ENCODE data around the gene CEPT1.
A peak's percentile ranks its signal among the peaks of the same experiment; 100 is the strongest.
"Not testable (repeated sequence)": the region's sequence is repeated elsewhere in the genome, so short reads cannot be mapped to it uniquely, and the experiment has no call there.

CEPT1 gene

DNA sequence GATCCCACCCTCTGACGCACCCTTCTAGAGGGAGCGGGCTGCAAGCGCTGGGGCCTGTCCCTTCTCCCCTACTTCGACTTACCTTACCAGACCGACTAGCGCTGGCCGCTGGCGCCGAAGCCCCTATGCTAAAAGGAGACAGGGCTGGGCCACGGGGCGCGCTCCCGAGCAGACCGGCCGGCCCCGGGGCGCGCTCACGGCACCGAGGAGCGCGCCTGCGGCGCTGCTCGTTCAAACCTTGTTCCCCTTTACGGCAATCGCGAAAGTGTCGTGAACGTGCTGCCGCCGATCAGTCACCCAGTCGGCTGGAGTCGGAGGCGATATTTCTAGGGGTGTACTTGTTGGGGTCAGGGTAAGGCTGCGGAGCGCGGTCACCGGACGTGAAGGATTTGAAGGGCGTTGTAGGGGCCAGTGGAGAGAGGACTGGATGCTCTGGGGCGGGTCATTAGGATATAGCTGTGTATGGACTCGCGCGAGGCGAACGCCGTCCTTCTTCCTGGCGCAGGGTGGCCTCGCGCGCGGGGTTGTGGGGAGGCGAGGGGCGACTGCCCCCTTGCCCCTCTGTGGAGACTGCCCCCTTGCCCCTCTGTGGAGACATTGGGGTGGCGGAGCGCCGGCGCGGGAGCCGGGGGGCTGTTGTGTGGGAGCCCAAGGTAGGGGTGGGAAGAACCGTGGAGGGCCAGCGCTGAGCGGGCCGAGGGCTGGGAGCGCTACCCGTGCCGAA is at the start of gene CEPT1, which contains the start of gene DRAM2:
CEPT1 (plus strand) TSS at position 268 of the 724 bp plus-strand sequence. CDS start 7,492 bp downstream, outside the sequence.
DRAM2 (minus strand) TSS at position 138 of the 724 bp plus-strand sequence. CDS start 8,539 bp downstream, outside the sequence.
- peak; percentile 94 for DNase-seq

DNA sequence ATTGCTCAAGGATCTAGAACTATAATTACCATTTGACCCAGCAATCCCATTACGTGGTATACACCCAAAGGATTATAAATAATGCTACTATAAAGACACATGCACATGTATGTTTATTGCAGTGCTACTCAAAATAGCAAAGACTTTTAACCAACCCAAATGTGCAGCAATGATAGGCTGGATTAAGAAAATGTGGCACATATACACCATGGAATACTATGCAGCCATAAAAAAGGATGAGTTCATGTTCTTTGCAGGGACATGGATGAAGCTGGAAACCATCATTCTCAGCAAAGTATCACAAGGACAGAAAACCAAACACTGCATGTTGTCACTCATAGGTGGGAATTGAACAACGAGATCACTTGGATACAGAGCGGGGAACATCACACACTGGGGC is 44.6 kb upstream of the CEPT1 start:
- DNase-seq = not testable (repeated sequence)

DNA sequence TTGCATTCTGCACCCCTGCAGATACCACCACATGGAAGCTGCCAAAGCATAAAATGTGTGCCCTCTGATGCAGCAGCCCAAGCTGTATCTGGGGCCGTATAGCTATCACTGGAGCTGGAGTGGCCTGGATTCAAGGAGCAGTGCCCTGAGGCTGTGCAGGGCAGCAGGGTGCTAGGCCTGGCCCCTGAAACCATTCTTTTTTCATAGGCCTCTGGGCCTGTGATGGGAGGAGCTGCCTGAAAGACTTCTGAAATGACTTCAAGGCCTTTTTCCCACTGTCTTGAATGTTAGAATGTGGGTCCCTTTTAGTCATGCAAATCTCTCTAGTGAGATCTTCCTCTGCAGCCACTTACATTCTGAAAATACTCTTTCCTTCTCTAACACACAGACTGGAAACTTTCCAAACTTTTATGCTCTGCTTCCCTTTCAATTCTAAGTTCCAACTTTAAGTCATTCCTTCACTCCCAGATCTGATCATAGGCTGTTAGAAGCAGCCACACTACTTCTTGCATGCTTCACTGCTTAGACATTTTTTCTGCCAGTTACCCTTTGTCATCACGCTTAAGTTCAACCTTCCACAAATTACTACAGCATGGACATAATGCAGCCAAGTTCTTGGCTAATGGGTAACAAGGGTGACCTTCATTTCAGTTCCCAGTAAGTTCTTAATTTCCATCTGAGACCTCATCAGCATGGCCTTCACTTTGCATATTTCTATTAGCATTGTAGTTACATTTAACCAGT is 42.5 kb upstream of the CEPT1 start:
- no peak for DNase-seq

DNA sequence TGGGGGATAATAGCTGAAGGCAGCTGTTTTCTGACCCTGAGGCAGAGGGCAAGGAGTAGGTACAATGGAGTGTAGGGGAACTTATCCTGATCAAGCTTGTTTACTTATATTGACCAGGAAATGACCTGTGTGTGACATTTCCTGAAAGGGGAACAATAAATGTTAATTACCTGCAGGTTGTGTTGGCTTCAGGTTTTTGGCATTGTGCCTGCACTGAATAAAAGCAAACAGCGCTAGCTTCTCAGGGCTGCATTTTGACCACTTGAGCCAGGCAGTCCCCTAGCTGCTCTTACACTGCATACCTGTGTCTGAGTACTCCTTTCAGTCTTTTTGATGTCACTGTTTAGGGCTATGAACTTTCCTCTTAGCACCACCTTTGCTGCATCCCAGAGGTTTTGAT is 40.7 kb upstream of the CEPT1 start:
- DNase-seq = no peak

DNA sequence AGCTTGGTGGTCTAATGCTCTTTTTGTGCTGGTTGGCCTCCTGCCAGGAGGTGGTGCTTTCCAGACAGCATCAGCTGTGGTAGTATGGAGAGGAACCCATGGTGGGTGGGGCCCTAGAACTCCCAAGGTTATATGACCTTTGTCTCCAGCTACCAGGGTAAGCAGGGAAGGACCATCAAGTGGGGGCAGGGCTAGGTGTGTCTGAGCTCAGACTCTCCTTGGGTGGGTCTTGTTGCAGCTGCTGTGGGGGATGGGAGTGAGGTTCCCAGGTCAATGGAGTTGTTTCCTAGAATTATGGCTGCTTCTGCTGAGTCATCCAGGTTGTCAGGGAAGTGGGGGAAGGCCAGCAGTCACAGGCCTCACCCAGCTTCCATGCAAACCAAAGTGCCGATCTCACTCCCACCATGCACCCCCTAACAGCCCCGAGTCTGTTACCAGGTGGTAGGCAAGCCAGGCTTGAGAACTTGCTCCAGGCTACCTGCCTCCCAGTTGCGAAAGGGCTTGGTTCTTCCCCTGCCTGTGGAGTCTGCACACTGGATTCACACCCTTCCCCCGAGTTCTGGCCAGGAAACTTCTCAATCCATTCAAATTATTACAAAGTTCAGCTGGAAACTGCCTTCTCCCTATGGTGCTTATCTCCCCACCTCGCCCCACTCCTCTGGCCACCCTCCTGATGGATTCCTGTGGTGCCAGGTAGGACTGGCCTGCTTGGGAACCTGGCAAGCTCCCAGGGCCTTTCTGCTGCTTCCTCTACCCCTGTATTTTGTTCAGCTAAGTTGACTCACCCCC is 38.0 kb upstream of the CEPT1 start:
- no peak for DNase-seq

DNA sequence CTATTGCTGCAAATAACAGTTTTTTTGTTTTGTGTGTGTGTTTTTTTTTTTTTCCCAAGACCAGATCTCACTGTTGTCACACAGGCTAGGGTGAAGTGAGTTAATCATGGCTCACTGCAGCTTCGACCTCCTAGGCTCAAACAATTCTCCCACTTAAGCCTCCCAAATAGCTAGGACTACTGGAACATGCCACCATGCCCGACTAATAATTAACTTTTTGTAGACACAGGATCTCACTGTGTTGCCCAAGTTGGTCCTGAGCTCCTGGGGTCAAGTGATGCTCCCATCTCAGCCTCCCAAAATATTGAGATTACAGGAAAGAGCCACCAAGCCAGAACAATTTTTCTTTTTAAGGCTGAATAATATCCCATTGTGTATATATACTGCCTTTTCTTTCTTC is 35.0 kb upstream of the CEPT1 start:
- no peak for DNase-seq

DNA sequence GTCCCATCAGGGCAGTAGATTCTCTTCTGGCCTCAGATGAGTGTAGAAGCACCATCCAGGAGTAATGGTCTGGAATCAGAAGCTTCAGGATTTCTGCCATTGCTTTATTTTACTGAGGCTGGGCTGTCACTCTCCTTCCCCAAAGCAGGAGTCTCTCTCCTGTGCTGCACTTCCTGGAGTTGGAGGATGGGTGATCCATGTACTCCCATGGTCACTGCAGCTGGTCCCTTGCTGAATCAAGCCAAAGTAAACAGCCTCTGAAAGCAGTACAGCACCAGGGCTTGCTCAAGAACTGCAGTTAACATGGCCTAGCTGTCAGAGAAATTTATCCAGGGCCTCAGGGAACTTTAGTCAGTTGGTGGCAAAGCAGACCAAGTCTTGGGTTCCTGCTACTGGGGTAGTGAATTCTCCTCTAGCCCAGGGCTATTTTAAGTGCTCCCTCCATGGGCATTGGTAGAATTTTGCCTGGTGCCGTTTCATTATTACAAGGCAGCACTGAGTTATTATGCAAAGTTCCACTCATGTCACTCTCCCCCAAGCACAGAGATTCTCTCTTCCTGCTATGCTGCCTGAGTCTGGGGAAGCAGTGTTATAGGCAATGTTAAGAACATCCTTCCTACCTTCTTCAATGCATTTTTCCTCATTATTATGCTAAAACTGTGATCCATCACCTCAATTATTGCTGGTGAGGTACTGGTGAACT is 29.7 kb upstream of the CEPT1 start:
- no peak for DNase-seq

DNA sequence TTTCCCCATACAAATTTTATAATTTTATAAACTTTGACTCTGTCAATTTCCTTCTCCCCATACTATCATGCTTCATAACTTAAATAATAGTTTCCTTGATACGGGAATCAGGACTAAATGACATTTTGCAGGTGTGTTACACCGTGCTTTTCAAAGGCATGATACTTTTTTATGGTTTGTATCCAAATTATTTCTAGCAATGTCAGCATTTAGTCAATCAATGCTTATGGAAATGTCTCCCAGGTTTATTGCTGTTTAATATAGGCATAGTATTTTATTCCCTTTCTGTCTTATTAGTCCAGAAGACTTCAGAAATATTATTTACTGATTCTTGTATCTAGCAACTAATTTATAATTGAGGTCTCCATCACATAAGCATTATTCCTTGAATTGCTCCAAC is 23.5 kb upstream of the CEPT1 start:
- DNase-seq = no peak

DNA sequence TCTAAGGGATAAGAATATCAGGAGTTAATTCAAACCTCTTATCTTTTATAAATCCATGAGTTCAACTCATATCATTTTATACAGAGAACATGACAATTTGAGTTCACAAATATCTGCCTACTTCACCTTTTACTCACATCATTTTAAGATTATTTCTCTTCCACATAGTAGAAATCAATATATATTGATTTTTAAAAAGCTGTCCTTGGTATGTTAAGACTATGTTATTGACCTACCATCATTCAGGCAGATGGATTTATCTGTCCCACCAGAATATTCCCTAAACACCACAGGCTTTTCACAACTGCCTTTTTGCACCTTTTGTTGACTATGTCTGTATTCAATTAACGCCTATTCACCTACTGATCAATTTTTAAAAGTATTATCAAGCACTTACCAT is 13.7 kb upstream of the CEPT1 start:
- DNase-seq = no peak

DNA sequence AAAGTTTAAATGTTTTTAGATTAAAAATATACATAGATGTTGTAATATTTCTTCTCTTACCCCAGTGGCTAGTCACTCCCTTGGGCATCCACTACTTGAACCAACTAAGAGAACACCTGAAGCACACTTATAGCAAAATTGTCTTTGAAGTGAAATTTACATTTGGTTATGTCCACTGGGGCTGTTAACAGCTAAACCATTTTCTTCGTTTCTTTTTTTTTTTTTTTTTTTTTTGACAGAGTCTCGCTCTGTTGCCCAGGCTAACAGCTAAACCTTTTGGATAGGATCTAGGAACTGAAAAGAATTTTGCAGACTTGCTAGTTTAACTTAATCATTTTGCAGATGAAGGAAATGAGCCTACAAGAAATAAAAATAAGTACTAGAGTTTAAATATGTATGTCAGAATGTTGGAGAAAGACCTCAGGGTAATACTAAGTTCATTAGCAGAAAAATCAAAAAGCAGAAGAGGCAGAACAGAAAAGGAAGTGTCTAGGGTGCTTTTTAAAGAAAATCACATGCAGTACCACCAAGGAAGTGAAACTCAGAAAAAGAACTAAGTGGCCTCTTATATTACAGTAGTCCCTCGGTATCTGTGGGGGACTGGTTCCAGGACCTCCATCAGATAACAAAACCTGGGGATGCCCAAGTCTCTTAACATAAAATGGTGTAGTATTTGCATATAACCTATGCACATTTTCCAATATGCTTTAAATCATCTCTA is 11.9 kb upstream of the CEPT1 start:
- no peak for DNase-seq

DNA sequence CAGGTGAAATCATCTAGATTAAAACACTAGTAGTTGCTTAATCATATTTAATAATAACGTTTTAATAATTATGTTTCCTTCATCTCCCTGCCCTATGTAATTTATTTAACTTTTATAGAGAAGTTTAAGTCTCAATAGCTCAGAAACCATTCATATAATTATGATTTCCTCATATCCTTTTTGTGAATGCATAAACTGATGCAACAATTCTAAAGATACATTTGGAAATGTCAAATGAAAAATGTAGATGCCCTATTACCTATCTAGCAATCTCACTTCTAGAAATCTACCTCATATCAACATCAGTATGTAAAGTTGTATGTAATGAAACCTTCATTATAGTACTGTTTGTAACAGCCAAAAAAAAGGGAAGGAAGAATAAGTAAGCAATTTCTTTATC is 10.6 kb upstream of the CEPT1 start:
- DNase-seq = no peak

DNA sequence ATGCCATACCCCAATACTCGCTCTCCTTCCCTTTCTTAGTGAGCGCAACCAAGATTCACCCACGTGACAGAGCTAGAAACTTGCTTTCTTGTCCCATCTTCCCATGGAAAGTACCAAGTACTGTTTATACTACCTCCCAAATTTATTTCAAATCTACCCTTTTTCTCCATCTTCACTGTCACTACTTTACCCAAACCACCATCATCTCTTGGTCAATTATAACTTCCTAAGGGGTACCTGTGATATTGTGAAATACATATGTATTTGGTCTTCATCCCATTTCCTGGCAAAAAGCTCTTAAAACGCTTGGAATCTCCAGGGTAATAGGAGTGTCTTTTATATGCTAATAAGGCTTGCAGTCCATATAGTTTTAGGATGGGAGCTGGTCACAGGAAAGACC is 8.3 kb upstream of the CEPT1 start:
- DNase-seq = no peak

DNA sequence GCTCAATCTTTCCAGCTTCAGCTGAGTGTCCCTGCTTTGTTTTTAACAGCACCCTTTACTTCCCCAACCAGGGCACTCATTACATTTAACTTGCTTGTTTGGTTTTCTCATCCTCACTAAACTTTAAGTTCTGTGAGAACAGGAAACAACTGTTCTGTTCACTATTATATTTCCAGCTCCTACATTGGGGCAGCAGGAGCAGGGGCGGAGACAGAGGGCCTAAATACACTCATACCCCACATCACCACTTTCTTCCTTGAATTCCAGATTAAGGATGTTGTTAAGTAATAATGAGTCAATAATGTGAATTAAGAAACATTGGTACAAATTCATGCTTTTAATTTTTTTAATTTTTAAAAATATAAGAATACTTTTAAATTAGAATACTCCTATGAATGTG is 6.2 kb upstream of the CEPT1 start:
- no peak for DNase-seq

DNA sequence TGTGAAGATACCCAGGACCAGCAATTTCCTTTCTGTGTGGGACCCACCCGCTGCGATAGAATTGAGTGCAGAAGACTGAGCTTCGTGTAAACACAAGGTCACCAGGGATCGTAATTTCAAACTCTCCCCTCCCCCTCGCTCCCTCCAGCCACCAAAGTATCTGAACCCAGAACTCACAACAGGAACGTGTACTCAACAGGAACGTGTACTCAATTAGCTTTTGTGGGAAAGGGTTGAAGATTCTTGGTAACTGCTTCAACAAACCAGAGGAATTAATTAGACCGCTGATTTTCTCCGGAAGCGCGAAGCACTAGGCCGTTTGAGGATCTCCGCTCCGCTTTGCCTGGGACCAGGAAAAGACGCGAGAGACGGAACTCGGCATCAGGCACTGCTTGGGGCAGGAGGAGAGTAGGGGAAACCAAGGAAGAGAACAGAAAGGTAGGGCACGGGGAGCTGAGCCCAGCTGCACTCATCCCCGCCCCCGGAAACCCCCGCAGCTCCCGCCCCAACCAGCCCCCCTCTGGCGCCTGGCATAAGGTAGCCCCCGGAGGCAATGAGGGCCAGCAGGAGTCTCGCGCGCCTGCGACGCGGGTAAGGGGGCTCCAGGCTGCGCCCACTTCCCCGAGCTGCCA is 583 bp upstream of the CEPT1 start:
- DNase-seq = peak; percentile 60

DNA sequence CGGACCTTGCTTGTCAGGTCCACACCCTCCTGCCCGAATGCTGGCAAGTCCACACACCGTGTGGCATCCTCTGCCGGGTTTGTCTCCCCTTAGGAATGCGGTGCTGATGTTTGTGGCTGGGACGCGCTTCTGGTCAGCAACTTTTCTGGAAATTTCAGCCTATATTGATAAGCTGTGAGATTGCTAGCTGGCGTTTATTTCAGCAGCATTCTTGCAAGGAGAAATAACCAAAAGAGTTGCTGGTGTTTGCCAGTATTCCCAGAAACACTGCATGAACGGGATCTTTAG is 601 bp downstream of the CEPT1 start:
- DNase-seq = peak; percentile 37

DNA sequence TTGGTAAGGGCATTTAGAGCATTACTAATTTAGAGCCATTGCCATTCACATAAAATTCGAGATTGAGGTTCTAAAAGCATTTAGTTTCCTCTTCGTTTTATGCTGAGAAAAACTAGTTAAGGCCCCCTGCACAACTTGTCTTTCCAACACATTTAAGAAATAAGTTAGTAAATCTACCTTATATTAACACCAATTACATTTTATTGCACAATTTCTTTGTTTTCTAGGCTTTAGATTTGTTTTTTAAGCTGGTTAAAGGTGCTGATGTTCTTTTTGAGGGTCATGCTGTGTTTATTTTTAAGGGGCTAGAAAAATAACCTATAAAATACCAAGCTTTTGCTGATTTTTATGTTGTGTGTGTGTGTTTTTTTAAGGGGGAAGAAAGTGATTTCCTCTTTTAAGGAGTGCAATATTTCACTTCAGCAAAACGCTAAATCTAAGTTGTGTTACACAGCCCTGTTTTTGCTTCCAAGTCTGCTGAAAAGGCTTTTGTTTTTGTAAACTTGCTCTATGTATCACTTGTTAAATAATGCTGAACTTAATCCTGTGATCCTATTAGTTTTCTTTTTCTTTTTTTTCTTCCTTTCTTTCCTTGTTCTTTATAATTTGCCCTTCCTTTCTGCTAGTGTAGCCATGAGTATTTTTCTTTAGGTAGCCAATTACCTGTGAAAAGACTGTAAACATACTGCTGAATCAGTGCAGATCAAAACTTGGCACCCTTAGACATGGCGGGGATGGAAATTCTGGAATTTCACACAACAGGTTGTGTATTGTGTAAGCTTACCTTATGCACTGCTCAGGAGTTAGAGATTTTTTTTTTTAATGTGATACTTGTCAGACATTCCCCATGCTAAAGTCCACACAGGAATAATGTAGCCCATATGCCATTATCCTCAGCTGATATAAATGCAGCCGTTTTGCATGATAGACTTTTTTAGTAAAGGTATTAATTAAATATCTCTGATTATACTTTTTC is 1.5 kb downstream of the CEPT1 start:
- DNase-seq = no peak

DNA sequence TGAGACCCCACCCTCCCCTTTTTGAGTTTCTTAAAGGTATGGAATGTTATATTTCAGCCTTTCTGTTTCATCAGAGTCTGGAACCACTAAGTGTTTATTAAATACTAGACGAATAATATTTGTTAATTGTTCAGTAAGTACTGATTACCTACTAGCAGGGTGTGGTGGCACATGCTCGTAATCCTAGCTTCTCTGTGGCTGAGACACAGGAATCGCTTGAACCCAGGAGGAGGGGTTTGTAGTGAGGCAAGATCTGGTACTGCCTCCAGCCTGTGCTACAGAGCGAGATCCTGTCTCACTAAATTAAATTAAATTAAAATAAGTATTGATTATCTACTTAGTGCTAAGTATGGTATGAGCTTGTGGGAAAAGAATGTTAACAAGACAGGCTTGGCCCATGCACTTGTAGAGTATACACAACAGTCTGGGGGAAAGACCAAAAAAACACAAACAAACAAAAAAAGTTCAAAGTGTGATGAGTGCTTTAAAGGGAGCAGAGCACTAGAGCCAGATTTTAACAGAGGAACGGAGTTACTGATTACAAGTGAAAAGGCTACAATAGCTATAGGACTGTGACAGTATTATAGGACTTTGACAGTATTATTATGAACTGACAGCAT is 2.4 kb downstream of the CEPT1 start:
- DNase-seq = no peak

DNA sequence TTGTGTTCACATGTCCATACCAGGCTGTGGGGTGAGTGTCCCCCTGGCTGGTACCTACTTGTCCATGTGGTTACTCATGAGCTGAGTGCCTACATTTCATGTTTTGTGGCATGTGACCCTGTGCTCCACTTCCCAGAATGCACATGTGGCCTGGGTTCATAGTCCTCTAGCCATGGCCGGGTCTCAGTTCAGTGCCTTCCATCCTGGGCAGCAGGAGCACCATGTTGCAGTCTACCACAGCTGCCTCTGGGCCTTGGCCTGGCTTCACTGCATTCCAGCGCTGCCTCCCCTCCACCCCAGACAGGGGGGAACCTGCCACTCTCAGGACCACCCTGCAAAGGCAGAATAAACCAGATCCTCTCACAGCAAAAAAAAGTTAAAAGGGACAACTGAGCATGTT is 5.5 kb downstream of the CEPT1 start:
- DNase-seq = no peak

DNA sequence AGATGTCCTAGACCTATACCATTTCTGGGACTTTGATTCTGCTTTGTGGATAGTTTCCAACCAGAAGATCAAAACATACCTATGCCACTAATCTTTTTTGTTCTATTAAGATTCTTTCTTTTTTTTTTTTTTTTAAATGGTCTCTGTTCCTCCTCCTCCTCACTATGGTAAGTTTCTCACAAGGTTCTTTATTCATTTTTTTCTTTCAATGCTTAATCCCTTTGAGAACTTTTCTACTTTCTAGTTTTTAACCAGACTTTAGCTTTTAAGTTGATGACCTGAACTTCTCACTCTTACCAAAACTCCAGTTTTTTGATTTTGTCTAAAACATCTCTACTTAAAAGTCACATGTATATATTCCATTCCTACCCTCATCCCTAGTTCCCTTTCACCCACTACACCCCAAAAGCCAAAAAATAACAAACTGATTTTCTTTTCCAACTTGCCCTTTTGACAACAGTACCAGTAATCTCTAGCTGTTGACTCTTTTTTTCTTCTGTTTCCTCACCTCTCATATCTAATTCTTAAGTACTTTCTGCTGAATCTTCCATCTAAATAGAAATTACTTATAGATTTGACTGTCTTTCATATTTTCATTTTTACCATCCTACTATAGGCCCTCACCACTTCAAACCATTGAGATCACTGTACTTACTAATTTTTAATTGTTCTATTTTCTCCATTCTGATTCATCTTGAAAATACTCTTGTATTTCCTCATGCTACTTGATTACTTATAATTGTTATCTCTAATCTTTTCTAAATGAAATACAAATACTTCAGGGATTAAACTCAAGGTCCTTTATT is 6.1 kb downstream of the CEPT1 start:
- no peak for DNase-seq

All from fibroblast of skin of right quadriceps (primary cell).